Keratinocyte (primary cell): ENCODE results near the gene KCNN3. TPM values are rescaled to one million over a fixed set of nuclear protein-coding genes. Genes with fewer than 3 reads are reported as not detected.

Experiments
- DNase-seq: peaks from one replicate; pipeline ENCODE4 v3.0.0-alpha.2; 2011; ENCODE audit warnings: low read depth, missing footprints, low spot score
- FAIRE-seq: peaks from 2 replicates; lab custom pipeline; 2011; peaks lifted over from hg19 to GRCh38; lab: Jason Lieb, UNC
- H2AFZ ChIP-seq: 2 replicates; pipeline ENCODE4 v1.6.0; 2012; ENCODE audit warnings: low read length, control low read depth, inconsistent platforms; ENCODE audit not compliant: control insufficient read depth
- H3K27ac ChIP-seq: 2 replicates; pipeline ENCODE4 v1.5.1; 2011; ENCODE audit warnings: low read length; ENCODE audit not compliant: control insufficient read depth, insufficient read depth
- H3K27me3 ChIP-seq: 3 replicates; pipeline ENCODE4 v1.6.0; 2011; ENCODE audit warnings: low read length; ENCODE audit not compliant: control insufficient read depth, insufficient read depth; ENCODE audit errors: extremely low read depth
- H3K36me3 ChIP-seq, 2 experiments: 2 replicates in 1 of 2; 3 replicates in 1 of 2; pipeline ENCODE4 v1.5.1; 2011; ENCODE audit warnings: low read length in 2 of 2, mild to moderate bottlenecking in 1 of 2; ENCODE audit not compliant: control insufficient read depth in 2 of 2, insufficient read depth in 2 of 2; ENCODE audit errors: extremely low read depth in 1 of 2
- H3K4me1 ChIP-seq: 3 replicates; pipeline ENCODE4 v1.5.1; 2011; ENCODE audit warnings: low read length; ENCODE audit not compliant: control insufficient read depth, insufficient read depth; ENCODE audit errors: extremely low read depth
- H3K4me2 ChIP-seq: 3 replicates; pipeline ENCODE4 v1.6.0; 2011; ENCODE audit warnings: low read depth, low read length; ENCODE audit not compliant: control insufficient read depth, insufficient read depth; ENCODE audit errors: extremely low read depth
- H3K4me3 ChIP-seq, 3 experiments: fragments of 200-600 bp in 1 of 3; sonication (generic) in 1 of 3; 2 replicates in 2 of 3; 3 replicates in 1 of 3; pipeline ENCODE4 v1.5.1; 2011 to 2016; ENCODE audit warnings: low read length in 3 of 3, mild to moderate bottlenecking in 3 of 3, control low read depth in 2 of 3, inconsistent platforms in 1 of 3, low read depth in 1 of 3, mixed read lengths in 1 of 3, mixed run types in 1 of 3, moderate library complexity in 1 of 3; ENCODE audit not compliant: control insufficient read depth in 2 of 3, insufficient read depth in 2 of 3; ENCODE audit errors: extremely low read depth in 1 of 3
- H3K79me2 ChIP-seq: 2 replicates; pipeline ENCODE4 v1.6.0; 2012; ENCODE audit warnings: low read length; ENCODE audit not compliant: control insufficient read depth, insufficient read depth
- H3K9ac ChIP-seq: 3 replicates; pipeline ENCODE4 v1.6.0; 2011; ENCODE audit warnings: low read length; ENCODE audit not compliant: control insufficient read depth, insufficient read depth; ENCODE audit errors: extremely low read depth
- H3K9me1 ChIP-seq: 3 replicates; pipeline ENCODE4 v1.6.0; 2011; ENCODE audit warnings: low read length; ENCODE audit not compliant: control insufficient read depth, insufficient read depth; ENCODE audit errors: extremely low read depth
- H3K9me3 ChIP-seq: 2 replicates; pipeline ENCODE4 v1.5.1; 2012; ENCODE audit warnings: low read depth, low read length; ENCODE audit not compliant: control insufficient read depth
- H4K20me1 ChIP-seq: 3 replicates; pipeline ENCODE4 v1.6.0; 2011; ENCODE audit warnings: low read length; ENCODE audit not compliant: control insufficient read depth, insufficient read depth; ENCODE audit errors: extremely low read depth
- CTCF ChIP-seq, 3 experiments: IDR thresholded peaks in 1 of 3; conservative IDR thresholded peaks in 1 of 3; optimal IDR thresholded peaks in 1 of 3; 2 replicates in 2 of 3; 3 replicates in 1 of 3; pipeline versions ENCODE3 to v1.5.1; 2011; ENCODE audit warnings: low read length in 3 of 3, mild to moderate bottlenecking in 3 of 3, moderate library complexity in 2 of 3, control low read depth in 1 of 3, inconsistent platforms in 1 of 3; ENCODE audit not compliant: insufficient read depth in 2 of 3; ENCODE audit errors: extremely low read depth in 1 of 3
- EZH2 ChIP-seq: IDR thresholded peaks from one replicate; pipeline ENCODE4 v1.6.1; 2012; ENCODE audit warnings: inconsistent platforms, mild to moderate bottlenecking, low read length, moderate library complexity
- dilution Hi-C: fragments of 300-500 bp; cut with MboI; formaldehyde crosslinking; loops from one replicate; pipeline ENCODE4 v1.7.0; 2020; ENCODE audit warnings: low sequenced_read_pairs; ENCODE audit not compliant: extremely low pct_ligation_motif_present
- polyA plus RNA-seq, 5 experiments: library from polyadenylated mRNA; depleted of rRNA in 3 of 5; stranded (reverse) in 3 of 5; stranded (forward) in 1 of 5; unstranded in 1 of 5; fragments of >200 nt; gene quantifications; 1 replicate in 1 of 5; 2 replicates in 3 of 5; 3 replicates in 1 of 5; pipeline versions ENCODE4 v1.2.1 to v1.2.3, GENCODE V29; 2011 to 2012; ENCODE audit warnings: missing spikeins in 2 of 5, low read depth in 1 of 5, low replicate concordance in 1 of 5

The KCNN3 gene
- polyA plus RNA-seq, 1 donor (not counting 4 experiments of a cell fraction or from before 2014, with no cell fraction given) = 0.05 TPM

- H3K27me3 ChIP-seq = peaks cover 9% of the 10 kb centered on the region
- H3K79me2 ChIP-seq = no peaks in the 10 kb centered on the region
- H3K9me3 ChIP-seq = no peaks in the 10 kb centered on the region
- H3K27ac ChIP-seq = no peak overlapping the region
- TF ChIP-seq CTCF (optimal IDR thresholded peaks at IDR 0.05 in 1 of 3, IDR thresholded peaks at IDR 0.05 in 1 of 3, conservative IDR thresholded peaks at IDR 0.05 in 1 of 3; ENCODE audit: extremely low read depth in 1 of 3, insufficient read depth in 2 of 3, low read length in 3 of 3) (no peak), EZH2 (no peak)
- FAIRE-seq (no peak), DNase-seq (no peak)
- H3K4me1 ChIP-seq = peaks cover 7% of the 10 kb centered on the region
- no peak overlapping the region for H3K4me2 ChIP-seq
- no peaks in the 10 kb centered on the region for H3K36me3 ChIP-seq
- dilution Hi-C loops = no loop called here
- no peak overlapping the region for H2AFZ ChIP-seq
- no peak overlapping the region for H3K4me3 ChIP-seq
- H3K9me1 ChIP-seq = no peaks in the 10 kb centered on the region
- no peak overlapping the region for H3K9ac ChIP-seq
- H4K20me1 ChIP-seq = no peaks in the 10 kb centered on the region
Observed at GRCh38 chr1:154788110-154788870, 81.8 kb downstream of the KCNN3 start.

- Histone ChIP-seq H3K4me1 (peaks cover 7% of the 10 kb centered on the region), H3K4me3 (no peak overlapping the region), H3K9me3 (no peaks in the 10 kb centered on the region), H2AFZ (no peak overlapping the region), H3K36me3 (no peaks in the 10 kb centered on the region), H3K9ac (no peak overlapping the region), H3K9me1 (no peaks in the 10 kb centered on the region), H3K27ac (no peak overlapping the region), H3K27me3 (peaks cover 6% of the 10 kb centered on the region), H3K4me2 (no peak overlapping the region), H3K79me2 (no peaks in the 10 kb centered on the region), H4K20me1 (no peaks in the 10 kb centered on the region)
- dilution Hi-C loops = no loop called here
- FAIRE-seq (no peak), DNase-seq (no peak)
- TF ChIP-seq EZH2 (no peak), CTCF (optimal IDR thresholded peaks at IDR 0.05 in 1 of 3, IDR thresholded peaks at IDR 0.05 in 1 of 3, conservative IDR thresholded peaks at IDR 0.05 in 1 of 3; ENCODE audit: extremely low read depth in 1 of 3, insufficient read depth in 2 of 3, low read length in 3 of 3) (no peak)
Observed at GRCh38 chr1:154786804-154787570, 83.1 kb downstream of the KCNN3 start.
